HepG2 (cell line): ENCODE measurements around the gene NRG3. TPM values are rescaled to one million over a fixed set of nuclear protein-coding genes. Genes with fewer than 3 reads are reported as not detected.

ENCODE experiments used
- ATAC-seq: fragments of 200-7000 bp; cut with Tn5 transposase; 3 replicates; pipeline ENCODE4 v1.9.1; 2020; ENCODE audit warnings: mild to moderate bottlenecking, moderate library complexity
- BruUV-seq: library from RNA; stranded (reverse); fragments of 400-500 nt; replicated peaks from 2 replicates; lab custom pipeline; 2021; lab: Mats Ljungman, UMichigan
- CTCF ChIA-PET: fragments of 300-600 bp; formaldehyde crosslinking; extraction: SDS; loops from one replicate; lab custom pipeline; 2021; ENCODE audit warnings: low total read pairs, inconsistent platforms, low intra/inter-chr PET ratio; lab: Yijun Ruan, JAX
- POLR2A ChIA-PET: fragments of 350-600 bp; sonication (Branson Sonifier 250); formaldehyde crosslinking; loops from one replicate; lab custom pipeline; 2020; ENCODE audit warnings: antibody characterized with exemption, inconsistent platforms; lab: Yijun Ruan, JAX
- DNase-seq: peaks from one replicate; pipeline ENCODE4 v3.0.0-alpha.2; 2015; ENCODE audit warnings: low spot score
- FAIRE-seq: peaks from 3 replicates; lab custom pipeline; 2011; peaks lifted over from hg19 to GRCh38; lab: Jason Lieb, UNC
- H2AFZ ChIP-seq: one replicate; pipeline ENCODE4 v1.6.1; 2011; ENCODE audit warnings: low read length, inconsistent platforms
- H3K27ac ChIP-seq: fragments of 300-600 bp; 3 replicates; pipeline ENCODE4 v1.8.0; 2011; ENCODE audit warnings: mixed run types, mild to moderate bottlenecking, mixed read lengths, low read length, inconsistent platforms; ENCODE audit not compliant: insufficient read depth; ENCODE audit errors: extremely low read length
- H3K27me3 ChIP-seq, 2 experiments: fragments of 200-600 bp in 1 of 2; 2 replicates in 1 of 2; 3 replicates in 1 of 2; pipeline versions ENCODE4 v1.6.0 to v1.8.0; 2011; ENCODE audit warnings: low read length in 2 of 2, mild to moderate bottlenecking in 2 of 2, moderate library complexity in 2 of 2, inconsistent platforms in 1 of 2; ENCODE audit not compliant: insufficient read depth in 2 of 2, control insufficient read depth in 1 of 2
- H3K36me3 ChIP-seq, 2 experiments: fragments of 200-600 bp in 1 of 2; replicated peaks in 1 of 2; 2 replicates in 1 of 2; 3 replicates in 1 of 2; pipeline versions ENCODE4 v1.5.1 to v1.8.0; 2011; ENCODE audit warnings: low read length in 2 of 2, inconsistent platforms in 1 of 2; ENCODE audit not compliant: insufficient read depth in 2 of 2, control insufficient read depth in 1 of 2
- H3K4me1 ChIP-seq: 2 replicates; pipeline ENCODE4 v1.5.1; 2012; ENCODE audit warnings: low read length, inconsistent platforms; ENCODE audit not compliant: insufficient read depth
- H3K4me2 ChIP-seq: 2 replicates; pipeline ENCODE4 v1.6.0; 2011; ENCODE audit warnings: low read depth, low read length, inconsistent platforms
- H3K4me3 ChIP-seq, 3 experiments: fragments of 200-600 bp in 1 of 3; sonication (generic), shearing (Covaris generic) in 1 of 3; replicated peaks in 1 of 3; 2 replicates each; pipeline ENCODE4 v1.5.1; 2011 to 2016; ENCODE audit warnings: low read length in 3 of 3, inconsistent platforms in 2 of 3, low read depth in 2 of 3, mild to moderate bottlenecking in 2 of 3, control low read depth in 1 of 3, mixed read lengths in 1 of 3; ENCODE audit not compliant: insufficient read depth in 1 of 3
- H3K79me2 ChIP-seq: one replicate; pipeline ENCODE4 v1.6.1; 2011; ENCODE audit warnings: low read length, inconsistent platforms; ENCODE audit not compliant: insufficient read depth
- H3K9ac ChIP-seq: 2 replicates; pipeline ENCODE4 v1.6.0; 2011; ENCODE audit warnings: mild to moderate bottlenecking, low read depth, low read length, inconsistent platforms; ENCODE audit not compliant: insufficient read depth
- H3K9me3 ChIP-seq: 2 replicates; pipeline ENCODE4 v1.5.1; 2012; ENCODE audit warnings: mild to moderate bottlenecking, low read length
- H4K20me1 ChIP-seq: 2 replicates; pipeline ENCODE4 v1.6.0; 2011; ENCODE audit warnings: inconsistent platforms, mild to moderate bottlenecking, low read length, moderate library complexity; ENCODE audit not compliant: insufficient read depth
- ATF7 ChIP-seq, 2 experiments: fragments of 450-650 bp in 1 of 2; sonication (generic) in 1 of 2; formaldehyde crosslinking in 1 of 2; IDR thresholded peaks; 2 replicates each; pipeline versions ENCODE4 v1.4.0 to v1.6.1; 2016 to 2020; ENCODE audit warnings: antibody characterized with exemption in 1 of 2, mild to moderate bottlenecking in 1 of 2, missing genetic modification reagents in 1 of 2
- BHLHE40 ChIP-seq: IDR thresholded peaks from 2 replicates; pipeline ENCODE4 v1.6.1; 2011; ENCODE audit warnings: low read length, improper control_type of control experiment
- HOXA7 ChIP-seq: sonication (generic); formaldehyde crosslinking; IDR thresholded peaks from 2 replicates; pipeline ENCODE4 v1.8.1; 2022; ENCODE audit warnings: mild to moderate bottlenecking, missing genetic modification reagents, moderate library complexity
- KLF12 ChIP-seq: sonication (generic); formaldehyde crosslinking; IDR thresholded peaks from 2 replicates; pipeline ENCODE4 v1.4.0; 2020; ENCODE audit warnings: missing genetic modification reagents, borderline replicate concordance
- RNF2 ChIP-seq: fragments of 450-650 bp; conservative IDR thresholded peaks from 2 replicates; pipeline ENCODE4 v1.6.1; 2016; ENCODE audit warnings: low read depth
- SRSF4 ChIP-seq: fragments of 200-400 bp; formaldehyde crosslinking; IDR thresholded peaks from one replicate; pipeline ENCODE4 v1.6.1; 2018; ENCODE audit warnings: mild to moderate bottlenecking, low read depth, low read length, moderate library complexity; ENCODE audit not compliant: poor library complexity, severe bottlenecking
- ZNF333 ChIP-seq: sonication (generic); formaldehyde crosslinking; IDR thresholded peaks from 2 replicates; pipeline ENCODE4 v1.4.0; 2020; ENCODE audit warnings: mild to moderate bottlenecking, missing genetic modification reagents, borderline replicate concordance
- ZNF605 ChIP-seq: sonication (generic); formaldehyde crosslinking; IDR thresholded peaks from 2 replicates; pipeline ENCODE4 v1.8.0; 2022; ENCODE audit warnings: mild to moderate bottlenecking, missing genetic modification reagents
- ZSCAN21 ChIP-seq: sonication (generic); formaldehyde crosslinking; IDR thresholded peaks from 2 replicates; pipeline ENCODE4 v1.8.0; 2022; ENCODE audit warnings: mild to moderate bottlenecking, missing genetic modification reagents, moderate library complexity, borderline replicate concordance
- ZSCAN30 ChIP-seq: sonication (generic); formaldehyde crosslinking; IDR thresholded peaks from 2 replicates; pipeline ENCODE4 v1.5.0; 2020; ENCODE audit warnings: mild to moderate bottlenecking, missing genetic modification reagents
- ZSCAN31 ChIP-seq: sonication (generic); formaldehyde crosslinking; IDR thresholded peaks from 2 replicates; pipeline ENCODE4 v1.5.0; 2020; ENCODE audit warnings: low read depth, mild to moderate bottlenecking, missing genetic modification reagents
- WGBS: methylation state at CpG from one replicate; pipeline ENCODE4 v1.1.6; 2017; ENCODE audit warnings: low lambda C conversion rate; 5-methylcytosine and 5-hydroxymethylcytosine counted together
- in situ Hi-C: cut with HindIII; loops from 2 replicates; pipeline ENCODE4 v1.10.0; 2017; ENCODE audit warnings: low pct_unique_long_range_greater_than_20kb; ENCODE audit not compliant: extremely low pct_ligation_motif_present
- intact Hi-C: fragments of 100-400 bp; cut with micrococcal nuclease; formaldehyde crosslinking; loops from one replicate; pipeline ENCODE4 v1.10.0; 2022; ENCODE audit not compliant: unreplicated experiment
- polyA plus RNA-seq, 8 experiments: library from polyadenylated mRNA; depleted of rRNA in 3 of 8; stranded (reverse) in 7 of 8; unstranded in 1 of 8; fragments of >200 nt; fragmentation: Illumina TruSeq in 4 of 8; extraction: Trizol in 4 of 8; gene quantifications; 2 replicates each; pipeline versions ENCODE4 v1.2.1 to v1.2.3, GENCODE V29; 2011 to 2016; ENCODE audit warnings: low read depth in 4 of 8, missing spikeins in 1 of 8, mixed read lengths in 1 of 8; ENCODE audit not compliant: insufficient read depth in 1 of 8
- total RNA-seq, 5 experiments: library from RNA; depleted of rRNA; stranded (reverse); fragments of >200 nt; fragmentation: Illumina TruSeq; extraction: Trizol; gene quantifications; 2 replicates each; pipeline ENCODE4 v1.2.3, GENCODE V29; 2016; ENCODE audit warnings: low read depth in 1 of 5
- TF ChIP-seq, protein P1 (sequence below): sonication (generic); formaldehyde crosslinking; IDR thresholded peaks from 2 replicates; pipeline ENCODE4 v1.4.0; 2020; ENCODE audit warnings: missing genetic modification reagents
- TF ChIP-seq, protein P2 (sequence below): sonication (generic); formaldehyde crosslinking; IDR thresholded peaks from 2 replicates; pipeline ENCODE4 v1.5.1; 2020; ENCODE audit warnings: mild to moderate bottlenecking, missing genetic modification reagents, moderate library complexity
- TF ChIP-seq, protein P3 (sequence below): sonication (generic); formaldehyde crosslinking; IDR thresholded peaks from 2 replicates; pipeline ENCODE4 v1.4.0; 2020; ENCODE audit warnings: missing genetic modification reagents, borderline replicate concordance

NRG3 gene
- total and polyA plus RNA-seq, 2 of the 13 experiments (the other 11 are each of a cell fraction or from before 2014, with no cell fraction given), result not detected

DNA sequence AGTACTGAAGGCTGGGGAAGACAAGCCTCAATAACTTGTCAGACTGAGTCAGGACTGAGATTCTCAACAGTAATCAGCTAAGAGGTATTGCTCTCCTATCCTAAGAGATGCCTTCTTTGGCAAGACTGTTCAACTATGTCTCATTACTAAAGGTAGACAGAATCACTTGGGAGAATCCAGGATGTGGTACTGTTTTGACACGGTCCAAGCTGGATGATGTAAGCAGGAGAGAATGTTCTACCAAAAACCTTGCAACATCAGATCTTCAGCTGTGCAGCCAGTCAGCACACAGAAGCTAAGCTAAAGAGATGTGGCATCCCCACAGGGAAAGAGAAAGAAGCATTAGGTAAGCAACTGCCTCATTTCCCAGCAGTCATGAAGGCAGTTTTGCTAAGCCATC, 391.4 kb downstream of the NRG3 start:
- H3K4me1 ChIP-seq, result no peaks in the 10 kb centered on the region
- TF ChIP-seq ZNF333 (CRISPR knock-in tag) (no peak), RNF2 (no peak), ZSCAN21 (CRISPR knock-in tag) (no peak), SRSF4 (no peak), ATF7 (IDR thresholded peaks at IDR 0.05) (no peak), ATF7 (CRISPR knock-in tag; IDR thresholded peaks at IDR 0.05) (no peak), ZNF605 (CRISPR knock-in tag) (no peak), BHLHE40 (no peak), HOXA7 (CRISPR knock-in tag) (no peak), KLF12 (CRISPR knock-in tag) (no peak), ZSCAN31 (no peak), ZSCAN30 (CRISPR knock-in tag) (no peak)
- TF ChIP-seq, protein P1, sequence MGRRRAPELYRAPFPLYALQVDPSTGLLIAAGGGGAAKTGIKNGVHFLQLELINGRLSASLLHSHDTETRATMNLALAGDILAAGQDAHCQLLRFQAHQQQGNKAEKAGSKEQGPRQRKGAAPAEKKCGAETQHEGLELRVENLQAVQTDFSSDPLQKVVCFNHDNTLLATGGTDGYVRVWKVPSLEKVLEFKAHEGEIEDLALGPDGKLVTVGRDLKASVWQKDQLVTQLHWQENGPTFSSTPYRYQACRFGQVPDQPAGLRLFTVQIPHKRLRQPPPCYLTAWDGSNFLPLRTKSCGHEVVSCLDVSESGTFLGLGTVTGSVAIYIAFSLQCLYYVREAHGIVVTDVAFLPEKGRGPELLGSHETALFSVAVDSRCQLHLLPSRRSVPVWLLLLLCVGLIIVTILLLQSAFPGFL, result no peak
- TF ChIP-seq, protein P2, sequence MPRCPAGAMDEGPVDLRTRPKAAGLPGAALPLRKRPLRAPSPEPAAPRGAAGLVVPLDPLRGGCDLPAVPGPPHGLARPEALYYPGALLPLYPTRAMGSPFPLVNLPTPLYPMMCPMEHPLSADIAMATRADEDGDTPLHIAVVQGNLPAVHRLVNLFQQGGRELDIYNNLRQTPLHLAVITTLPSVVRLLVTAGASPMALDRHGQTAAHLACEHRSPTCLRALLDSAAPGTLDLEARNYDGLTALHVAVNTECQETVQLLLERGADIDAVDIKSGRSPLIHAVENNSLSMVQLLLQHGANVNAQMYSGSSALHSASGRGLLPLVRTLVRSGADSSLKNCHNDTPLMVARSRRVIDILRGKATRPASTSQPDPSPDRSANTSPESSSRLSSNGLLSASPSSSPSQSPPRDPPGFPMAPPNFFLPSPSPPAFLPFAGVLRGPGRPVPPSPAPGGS (CRISPR knock-in tag), result no peak
- TF ChIP-seq, protein P3, sequence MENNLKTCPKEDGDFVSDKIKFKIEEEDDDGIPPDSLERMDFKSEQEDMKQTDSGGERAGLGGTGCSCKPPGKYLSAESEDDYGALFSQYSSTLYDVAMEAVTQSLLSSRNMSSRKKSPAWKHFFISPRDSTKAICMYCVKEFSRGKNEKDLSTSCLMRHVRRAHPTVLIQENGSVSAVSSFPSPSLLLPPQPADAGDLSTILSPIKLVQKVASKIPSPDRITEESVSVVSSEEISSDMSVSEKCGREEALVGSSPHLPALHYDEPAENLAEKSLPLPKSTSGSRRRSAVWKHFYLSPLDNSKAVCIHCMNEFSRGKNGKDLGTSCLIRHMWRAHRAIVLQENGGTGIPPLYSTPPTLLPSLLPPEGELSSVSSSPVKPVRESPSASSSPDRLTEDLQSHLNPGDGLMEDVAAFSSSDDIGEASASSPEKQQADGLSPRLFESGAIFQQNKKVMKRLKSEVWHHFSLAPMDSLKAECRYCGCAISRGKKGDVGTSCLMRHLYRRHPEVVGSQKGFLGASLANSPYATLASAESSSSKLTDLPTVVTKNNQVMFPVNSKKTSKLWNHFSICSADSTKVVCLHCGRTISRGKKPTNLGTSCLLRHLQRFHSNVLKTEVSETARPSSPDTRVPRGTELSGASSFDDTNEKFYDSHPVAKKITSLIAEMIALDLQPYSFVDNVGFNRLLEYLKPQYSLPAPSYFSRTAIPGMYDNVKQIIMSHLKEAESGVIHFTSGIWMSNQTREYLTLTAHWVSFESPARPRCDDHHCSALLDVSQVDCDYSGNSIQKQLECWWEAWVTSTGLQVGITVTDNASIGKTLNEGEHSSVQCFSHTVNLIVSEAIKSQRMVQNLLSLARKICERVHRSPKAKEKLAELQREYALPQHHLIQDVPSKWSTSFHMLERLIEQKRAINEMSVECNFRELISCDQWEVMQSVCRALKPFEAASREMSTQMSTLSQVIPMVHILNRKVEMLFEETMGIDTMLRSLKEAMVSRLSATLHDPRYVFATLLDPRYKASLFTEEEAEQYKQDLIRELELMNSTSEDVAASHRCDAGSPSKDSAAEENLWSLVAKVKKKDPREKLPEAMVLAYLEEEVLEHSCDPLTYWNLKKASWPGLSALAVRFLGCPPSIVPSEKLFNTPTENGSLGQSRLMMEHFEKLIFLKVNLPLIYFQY (CRISPR knock-in tag), result no peak
- intact Hi-C loops, result no loop called here
- no peak overlapping the region for H3K4me3 ChIP-seq
- H2AFZ ChIP-seq, result no peak overlapping the region
- H3K27ac ChIP-seq, result no peak overlapping the region
- ATAC-seq, result no peak
- no peaks in the 10 kb centered on the region for H3K27me3 ChIP-seq
- H3K36me3 ChIP-seq, result no peaks in the 10 kb centered on the region
- ChIA-PET CTCF (no interaction called here), POLR2A (no interaction called here)
- H3K9me3 ChIP-seq, result peaks cover 97% of the 10 kb centered on the region
- FAIRE-seq, result no peak
- no peak overlapping the region for H3K9ac ChIP-seq
- in situ Hi-C loops, result no loop called here
- no peaks in the 10 kb centered on the region for H4K20me1 ChIP-seq
- 0% methylated on average over 1 of the region's 1 CpG for WGBS
- DNase-seq, result no peak
- no peak overlapping the region for H3K4me2 ChIP-seq
- no TSS peak for BruUV-seq
- no peaks in the 10 kb centered on the region for H3K79me2 ChIP-seq
